NCI-H748 (cell line): ENCODE measurements around the gene ROR1.

Experiments
- DNase-seq: peaks from one replicate; lab custom pipeline; 2025; ENCODE audit not compliant: unreplicated experiment; lab: John Stamatoyannopoulos, UW

ROR1 gene

GRCh38 chr1:63966016-63966415, 192.2 kb downstream of the ROR1 start:
- DNase-seq: no peak

DNA sequence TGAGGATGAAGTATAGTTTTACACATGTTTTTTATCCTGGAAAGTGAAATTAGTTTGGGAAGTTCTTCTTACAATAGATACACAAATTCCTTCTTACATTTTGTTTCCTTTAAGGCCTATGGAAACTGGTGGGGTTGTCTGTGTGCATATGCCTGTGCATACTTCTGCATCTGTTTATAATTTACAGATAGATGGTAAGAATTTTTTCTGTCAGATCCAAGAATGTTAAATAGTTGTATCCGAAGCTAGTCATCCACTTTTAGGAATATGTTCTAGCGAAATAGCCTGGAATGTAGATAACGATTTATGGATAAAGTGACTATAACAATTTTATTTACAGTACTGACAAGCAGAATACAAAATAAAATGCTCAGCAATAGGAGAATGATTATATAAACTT, 194.1 kb downstream of the ROR1 start:
- DNase-seq: no peak

DNA sequence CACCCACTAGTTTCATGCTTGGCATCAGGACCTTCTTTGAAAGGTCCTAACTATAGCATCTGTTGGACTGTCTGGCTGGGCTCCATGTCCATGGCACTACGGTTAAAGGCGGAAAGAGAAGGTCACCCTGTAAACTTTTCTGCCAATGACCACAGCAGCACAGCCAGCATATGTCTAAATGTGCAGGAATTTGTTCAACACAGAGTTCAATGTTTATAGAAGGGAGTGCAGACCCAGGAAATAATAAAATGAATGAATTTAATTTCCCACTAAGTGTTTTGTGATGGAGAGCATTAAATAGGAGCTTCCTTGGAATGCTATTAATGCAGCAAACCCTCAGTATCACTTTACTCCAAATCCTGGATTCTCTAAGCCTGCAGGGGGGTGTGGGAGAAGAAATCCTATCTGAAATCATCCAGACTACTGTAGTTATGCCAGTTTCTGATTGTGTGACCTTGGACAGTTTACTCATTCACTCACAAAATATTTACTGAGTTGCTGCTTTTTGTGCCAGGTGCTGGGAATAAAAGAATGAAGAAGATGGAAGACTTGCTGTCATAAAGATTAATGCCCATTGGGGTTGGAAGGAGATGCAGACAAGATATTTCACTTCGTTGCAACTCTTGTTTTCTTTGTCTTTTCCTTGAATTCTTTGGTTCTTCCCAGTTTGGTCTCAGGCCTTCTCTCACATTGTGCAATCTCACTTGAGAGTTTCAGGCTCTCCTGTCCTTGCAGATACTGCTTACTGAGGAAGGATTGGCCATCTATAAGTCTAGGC, 195.0 kb downstream of the ROR1 start:
- no peak for DNase-seq

GRCh38 chr1:63969441-63969901, 195.7 kb downstream of the ROR1 start:
- DNase-seq: no peak

GRCh38 chr1:63971557-63971956, 197.7 kb downstream of the ROR1 start:
- DNase-seq: no peak

DNA sequence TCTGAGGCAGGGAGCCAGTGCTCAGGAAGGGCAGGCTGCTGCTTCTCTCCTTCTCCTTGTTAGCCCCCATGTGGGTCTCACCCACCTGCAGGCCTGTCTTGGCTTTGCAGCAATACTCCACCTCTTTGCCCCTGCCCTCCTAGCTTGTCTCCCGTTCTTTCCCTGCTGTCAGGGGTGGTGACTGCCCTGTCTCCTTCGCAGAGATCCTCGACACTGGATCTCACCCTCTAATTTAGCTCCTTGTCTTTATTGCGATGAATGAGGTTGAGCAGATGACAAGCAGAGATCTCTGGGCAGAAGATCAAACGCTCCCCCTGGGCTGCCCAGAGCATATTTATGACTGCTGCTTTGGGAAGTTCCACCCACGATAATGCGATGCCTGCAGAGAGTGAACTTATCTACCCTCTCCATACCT, 199.2 kb downstream of the ROR1 start:
- DNase-seq: no peak

DNA sequence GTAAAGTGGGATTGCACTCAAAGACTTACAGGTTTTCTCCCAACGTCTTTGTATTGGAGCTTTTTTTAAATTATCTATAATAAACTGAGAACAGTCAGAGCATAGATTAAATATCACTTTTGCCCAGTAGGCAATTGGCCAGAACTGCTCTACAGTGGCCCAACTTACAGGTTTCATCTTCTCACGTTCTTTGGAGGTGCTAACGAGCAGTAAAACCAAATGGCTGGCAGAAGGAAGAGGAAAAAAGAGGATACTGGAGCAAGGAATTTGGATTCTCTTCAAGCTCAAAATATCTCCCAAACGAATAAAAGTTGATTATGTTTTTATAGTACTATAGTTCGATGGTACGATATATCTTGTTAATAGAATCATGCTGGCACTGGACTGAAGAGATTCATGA, 201.1 kb downstream of the ROR1 start:
- no peak for DNase-seq

DNA sequence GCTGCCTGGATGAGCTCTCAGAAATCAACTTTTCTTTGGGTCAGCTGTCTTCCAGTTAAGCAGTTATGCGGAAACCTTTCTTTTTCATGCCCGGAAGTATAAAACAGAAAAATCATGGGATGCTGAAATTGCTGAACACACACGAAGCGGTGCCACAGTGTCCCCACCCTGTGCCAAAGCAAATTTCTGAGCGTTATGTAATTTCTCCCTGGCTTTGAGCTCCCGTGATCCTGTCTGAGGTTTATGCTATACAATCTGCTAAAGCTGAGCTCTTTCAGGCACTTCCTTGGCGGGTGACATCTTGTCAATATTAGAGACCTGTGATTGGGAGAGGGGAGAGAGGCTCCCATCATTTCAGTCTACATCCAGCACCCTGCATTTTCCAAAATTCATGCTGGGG, 201.7 kb downstream of the ROR1 start:
- no peak for DNase-seq

GRCh38 chr1:63976006-63976405, 202.2 kb downstream of the ROR1 start:
- DNase-seq: no peak

DNA sequence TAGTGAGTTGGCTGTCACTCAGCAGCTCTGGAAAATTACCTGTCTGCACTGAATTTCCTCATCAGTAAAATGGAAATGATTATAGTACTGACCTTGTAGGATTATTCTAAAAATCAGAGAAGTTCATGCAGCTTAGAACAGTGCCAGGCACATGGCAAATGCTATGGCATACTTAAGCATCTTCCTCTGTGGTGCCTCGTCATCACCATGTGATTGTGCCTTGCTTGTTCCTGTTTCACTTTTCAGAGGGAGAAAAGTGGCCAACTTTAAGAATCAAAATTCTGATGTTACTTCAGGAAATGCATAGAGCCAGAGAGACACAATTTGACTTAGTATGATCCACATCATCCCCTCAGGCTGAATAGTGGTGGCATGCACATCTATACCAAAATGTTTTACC, 203.6 kb downstream of the ROR1 start:
- no peak for DNase-seq

GRCh38 chr1:63980740-63981407, 207.1 kb downstream of the ROR1 start:
- DNase-seq: peak; percentile 60

DNA sequence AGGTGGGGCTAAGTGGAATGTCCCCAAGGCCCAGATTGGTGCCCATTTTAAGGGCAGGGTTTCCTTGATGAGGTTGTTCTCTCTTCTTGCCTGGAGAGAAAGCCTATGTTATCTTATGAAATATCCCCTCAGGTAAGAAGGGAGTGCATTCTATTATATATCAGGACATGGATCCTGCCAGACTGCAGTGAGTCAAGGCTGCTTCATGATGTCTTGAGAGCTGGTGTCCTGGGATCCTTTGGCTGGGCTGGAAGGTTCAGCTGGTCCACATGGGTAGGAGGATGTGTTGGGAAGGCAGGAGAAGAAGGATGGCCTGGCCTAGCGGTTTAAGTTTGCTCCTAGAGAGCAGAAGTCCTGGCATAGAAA, 207.6 kb downstream of the ROR1 start:
- no peak for DNase-seq

GRCh38 chr1:63982201-63982600, 208.4 kb downstream of the ROR1 start:
- peak; percentile 68 for DNase-seq

- no peak for DNase-seq
Measured at GRCh38 chr1:63983391-63984256, 209.8 kb downstream of the ROR1 start.

DNA sequence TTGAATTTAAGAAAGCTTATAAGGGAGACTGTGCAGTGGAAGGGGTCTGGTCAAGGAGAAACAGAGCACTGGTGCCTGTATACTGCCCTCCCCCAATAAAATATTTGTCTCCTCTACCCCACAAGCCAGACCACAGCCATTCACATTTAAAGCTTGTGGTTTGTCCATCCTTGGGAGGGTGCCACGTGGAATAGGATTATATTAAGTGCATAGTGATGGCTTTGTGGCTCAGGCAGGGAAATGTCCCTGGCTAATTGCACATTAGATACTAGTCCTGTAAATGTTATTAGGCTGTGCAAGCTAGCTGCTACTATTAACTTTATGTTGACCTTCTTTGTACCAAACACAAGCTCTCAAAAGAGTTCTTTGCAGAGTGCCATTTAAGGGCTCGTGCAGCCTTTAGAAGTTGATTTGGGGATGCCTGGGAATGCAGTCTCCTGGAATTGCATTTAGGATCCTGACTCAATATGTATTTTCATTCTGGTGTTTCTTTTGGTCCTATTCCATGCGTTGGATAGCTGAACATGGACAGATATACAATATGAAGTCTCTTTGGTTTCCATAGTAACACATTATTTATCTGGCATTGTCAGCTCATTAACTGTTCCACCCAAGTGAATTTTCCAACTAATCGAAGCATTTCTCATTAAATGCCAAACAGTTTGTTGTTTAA, 210.6 kb downstream of the ROR1 start:
- no peak for DNase-seq

DNA sequence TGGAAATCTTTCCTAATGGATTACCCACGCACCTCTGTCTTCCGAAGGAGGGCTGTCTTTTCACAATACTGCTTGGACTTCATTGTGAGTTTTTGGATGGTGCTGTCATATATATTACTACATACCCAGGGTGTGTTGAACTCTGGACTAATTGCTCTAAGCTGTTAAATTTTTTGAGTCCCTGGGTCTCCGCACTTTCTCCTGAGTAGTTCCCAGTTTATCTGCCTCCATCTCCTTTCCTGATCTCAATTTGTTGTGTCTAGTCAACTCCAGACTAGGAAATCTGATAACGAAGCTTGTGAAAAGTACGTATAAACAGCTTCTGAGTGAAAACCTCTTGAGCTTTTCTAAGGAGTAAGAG, 211.1 kb downstream of the ROR1 start:
- no peak for DNase-seq

- no peak for DNase-seq
Measured at GRCh38 chr1:63987014-63987627, 213.3 kb downstream of the ROR1 start.

DNA sequence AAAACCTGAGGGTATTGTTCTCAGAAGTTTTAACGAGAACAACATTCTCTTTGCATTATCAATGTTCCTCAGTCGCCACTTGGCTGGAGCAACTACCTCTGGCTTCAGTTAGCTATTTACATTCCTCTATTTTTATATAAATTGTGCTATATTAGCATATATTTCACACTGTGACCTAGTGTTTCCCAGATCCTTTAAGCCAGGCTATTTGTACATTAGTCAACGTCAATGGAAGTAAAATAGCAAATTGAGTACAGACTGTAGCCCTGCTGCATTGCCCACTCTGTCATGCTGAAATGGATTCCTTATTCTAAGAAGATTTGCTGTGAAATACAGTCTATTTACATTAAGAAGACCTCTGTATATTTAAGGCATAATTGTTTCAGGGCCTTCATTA, 213.8 kb downstream of the ROR1 start:
- DNase-seq: no peak

DNA sequence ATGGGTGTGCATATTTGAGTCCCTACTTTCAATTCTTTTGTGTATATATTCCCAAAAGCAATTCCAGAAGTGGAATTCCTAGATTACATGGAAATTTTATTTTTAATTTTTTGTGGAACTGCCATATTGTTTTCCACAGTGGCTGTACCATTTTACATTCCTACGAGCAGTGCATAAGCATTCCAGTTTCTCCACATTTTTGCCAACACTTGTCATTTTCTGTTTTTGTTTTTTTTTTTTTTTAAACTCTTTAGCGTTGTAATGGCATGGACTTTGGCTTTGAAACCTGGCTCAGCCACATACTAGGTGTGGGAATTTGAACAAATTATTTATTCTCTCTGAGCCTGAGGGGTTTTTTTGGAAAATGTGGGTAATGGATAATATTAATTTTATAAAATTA, 215.1 kb downstream of the ROR1 start:
- DNase-seq: no peak

GRCh38 chr1:63991685-63992084, 217.9 kb downstream of the ROR1 start:
- DNase-seq: no peak

GRCh38 chr1:64000021-64000420, 226.2 kb downstream of the ROR1 start:
- no peak for DNase-seq
